Osteoblast (primary cell): Measurements from ENCODE around the gene COPS3. TPM values are rescaled to one million over a fixed set of nuclear protein-coding genes. Genes with fewer than 3 reads are reported as not detected.
A peak's percentile ranks its signal among the peaks of the same experiment; 100 is the strongest.
"Not testable (repeated sequence)": the region's sequence is repeated elsewhere in the genome, so short reads cannot be mapped to it uniquely, and the experiment has no call there.

Source experiments
- DNase-seq: peaks from one replicate; pipeline ENCODE4 v3.0.0; 2011; ENCODE audit warnings: low spot score, mixed read lengths; ENCODE audit not compliant: insufficient read length; ENCODE audit errors: missing footprints
- H2AFZ ChIP-seq: 2 replicates; pipeline ENCODE4 v1.6.0; 2011; ENCODE audit warnings: mild to moderate bottlenecking, low read length
- H3K27ac ChIP-seq: 2 replicates; pipeline ENCODE4 v1.5.1; 2011; ENCODE audit warnings: mild to moderate bottlenecking, low read depth, low read length, moderate library complexity
- H3K27me3 ChIP-seq: 2 replicates; pipeline ENCODE4 v1.6.0; 2012; ENCODE audit warnings: mild to moderate bottlenecking, control low read depth, inconsistent platforms, low read length, moderate library complexity; ENCODE audit not compliant: insufficient read depth
- H3K36me3 ChIP-seq: 2 replicates; pipeline ENCODE4 v1.5.1; 2011; ENCODE audit warnings: mild to moderate bottlenecking, low read length, control low read depth, moderate library complexity; ENCODE audit not compliant: insufficient read depth
- H3K4me1 ChIP-seq: 2 replicates; pipeline ENCODE4 v1.5.1; 2011; ENCODE audit warnings: mild to moderate bottlenecking, low read length, control low read depth, moderate library complexity; ENCODE audit not compliant: insufficient read depth
- H3K4me2 ChIP-seq: 2 replicates; pipeline ENCODE4 v1.6.0; 2011; ENCODE audit warnings: mild to moderate bottlenecking, low read length; ENCODE audit not compliant: insufficient read depth
- H3K4me3 ChIP-seq: fragments of 200-600 bp; sonication (generic); 3 replicates; pipeline ENCODE4 v1.5.1; 2012; ENCODE audit warnings: mild to moderate bottlenecking, low read length, inconsistent platforms; ENCODE audit not compliant: insufficient read depth
- H3K79me2 ChIP-seq: 2 replicates; pipeline ENCODE4 v1.6.0; 2012; ENCODE audit warnings: mild to moderate bottlenecking, low read length, control low read depth, inconsistent platforms; ENCODE audit not compliant: insufficient read depth
- H3K9me3 ChIP-seq: 2 replicates; pipeline ENCODE4 v1.5.1; 2011; ENCODE audit warnings: low read depth, low read length, control low read depth
- H4K20me1 ChIP-seq: 2 replicates; pipeline ENCODE4 v1.6.0; 2012; ENCODE audit warnings: mild to moderate bottlenecking, low read length, control low read depth; ENCODE audit not compliant: insufficient read depth
- total RNA-seq: library from RNA; depleted of rRNA; stranded (reverse); fragments of >200 nt; gene quantifications from 2 replicates; pipeline ENCODE4 v1.2.3, GENCODE V29; 2012
- TF ChIP-seq, protein P1 (sequence below): IDR thresholded peaks from 2 replicates; pipeline ENCODE4 v1.5.1; 2011; ENCODE audit warnings: mild to moderate bottlenecking, low read depth, low read length, moderate library complexity; ENCODE audit errors: extremely low read depth

COPS3 gene
- total RNA-seq, 1 donor: 78.5 TPM

DNA sequence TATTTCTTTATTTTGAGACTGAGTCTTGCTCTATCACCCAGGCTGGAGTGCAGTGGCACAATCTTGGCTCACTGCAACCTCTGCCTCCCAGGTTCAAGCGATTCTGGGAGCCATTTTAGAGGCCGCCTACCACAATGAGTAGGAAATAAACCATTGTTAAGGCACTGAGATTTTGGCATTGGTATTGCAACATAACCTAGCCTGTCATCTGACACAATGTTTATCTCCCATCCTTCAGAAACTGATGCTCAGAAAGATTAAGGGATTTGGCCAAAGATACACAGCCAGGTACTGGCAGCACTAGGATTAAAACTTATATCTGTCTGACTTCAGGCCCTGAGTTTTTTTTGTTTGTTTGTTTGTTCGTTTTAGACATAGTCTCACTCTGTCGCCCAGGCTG lies 8.0 kb upstream of the COPS3 start:
- Histone ChIP-seq H3K9me3 (no peaks in the 10 kb centered on the region), H2AFZ (no peak overlapping the region), H3K27me3 (peaks cover 4% of the 10 kb centered on the region), H3K4me1 (no peaks in the 10 kb centered on the region), H3K79me2 (no peaks in the 10 kb centered on the region), H4K20me1 (no peaks in the 10 kb centered on the region), H3K27ac (no peak overlapping the region), H3K4me2 (no peak overlapping the region), H3K4me3 (no peak overlapping the region), H3K36me3 (no peaks in the 10 kb centered on the region)
- TF ChIP-seq, protein P1, sequence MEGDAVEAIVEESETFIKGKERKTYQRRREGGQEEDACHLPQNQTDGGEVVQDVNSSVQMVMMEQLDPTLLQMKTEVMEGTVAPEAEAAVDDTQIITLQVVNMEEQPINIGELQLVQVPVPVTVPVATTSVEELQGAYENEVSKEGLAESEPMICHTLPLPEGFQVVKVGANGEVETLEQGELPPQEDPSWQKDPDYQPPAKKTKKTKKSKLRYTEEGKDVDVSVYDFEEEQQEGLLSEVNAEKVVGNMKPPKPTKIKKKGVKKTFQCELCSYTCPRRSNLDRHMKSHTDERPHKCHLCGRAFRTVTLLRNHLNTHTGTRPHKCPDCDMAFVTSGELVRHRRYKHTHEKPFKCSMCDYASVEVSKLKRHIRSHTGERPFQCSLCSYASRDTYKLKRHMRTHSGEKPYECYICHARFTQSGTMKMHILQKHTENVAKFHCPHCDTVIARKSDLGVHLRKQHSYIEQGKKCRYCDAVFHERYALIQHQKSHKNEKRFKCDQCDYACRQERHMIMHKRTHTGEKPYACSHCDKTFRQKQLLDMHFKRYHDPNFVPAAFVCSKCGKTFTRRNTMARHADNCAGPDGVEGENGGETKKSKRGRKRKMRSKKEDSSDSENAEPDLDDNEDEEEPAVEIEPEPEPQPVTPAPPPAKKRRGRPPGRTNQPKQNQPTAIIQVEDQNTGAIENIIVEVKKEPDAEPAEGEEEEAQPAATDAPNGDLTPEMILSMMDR: no peak
- no peak for DNase-seq

DNA sequence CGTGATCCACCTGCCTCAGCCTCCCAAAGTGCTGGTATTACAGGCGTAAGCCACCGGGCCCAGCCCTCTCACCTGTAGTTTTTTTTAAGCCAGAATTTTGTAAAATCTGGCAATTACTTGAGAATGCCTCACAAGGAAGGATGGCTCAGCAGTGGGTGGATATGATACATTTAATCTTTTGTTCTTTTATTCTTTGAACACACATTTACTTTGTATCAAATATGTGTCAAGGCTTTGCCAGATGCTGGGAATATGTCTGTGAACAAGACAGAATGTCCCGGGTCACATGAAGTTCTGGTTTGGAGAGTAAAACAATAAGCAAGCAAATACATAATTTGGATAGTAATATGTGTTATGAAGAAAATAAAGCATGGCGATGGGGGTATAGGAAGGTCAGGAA lies 4.9 kb upstream of the COPS3 start:
- peaks cover 4% of the 10 kb centered on the region for H3K27me3 ChIP-seq
- TF ChIP-seq, protein P1: no peak
- no peaks in the 10 kb centered on the region for H3K79me2 ChIP-seq
- DNase-seq: no peak
- H3K36me3 ChIP-seq: no peaks in the 10 kb centered on the region
- H3K4me3 ChIP-seq: no peak overlapping the region
- H3K4me1 ChIP-seq: peaks cover 5% of the 10 kb centered on the region
- no peak overlapping the region for H3K4me2 ChIP-seq
- no peaks in the 10 kb centered on the region for H4K20me1 ChIP-seq
- H3K9me3 ChIP-seq: no peaks in the 10 kb centered on the region
- no peak overlapping the region for H3K27ac ChIP-seq
- no peak overlapping the region for H2AFZ ChIP-seq

DNA sequence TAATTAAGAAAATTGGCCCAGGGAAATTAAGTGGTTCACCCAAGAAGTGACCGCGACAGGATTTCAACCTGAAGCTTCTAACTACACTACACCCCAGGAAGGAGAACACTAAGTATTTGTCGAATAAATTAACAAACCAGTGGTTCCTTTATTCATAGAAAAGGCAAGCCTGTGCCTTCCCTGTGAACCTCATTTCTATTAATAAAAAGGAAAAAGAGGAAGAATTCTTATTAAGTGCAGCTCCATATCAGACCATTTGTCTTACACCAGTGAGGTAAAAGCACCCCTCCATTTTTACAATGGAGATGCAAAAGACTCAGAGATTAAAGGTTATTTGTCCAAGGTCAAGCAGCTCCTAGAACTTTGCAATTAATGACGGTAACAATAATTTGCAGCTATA lies 1.7 kb downstream of the COPS3 start:
- Histone ChIP-seq H3K36me3 (peaks cover 11% of the 10 kb centered on the region), H3K4me2 (peak overlapping the region; percentile 97), H4K20me1 (peaks cover 38% of the 10 kb centered on the region), H3K9me3 (no peaks in the 10 kb centered on the region), H3K27me3 (no peaks in the 10 kb centered on the region), H3K79me2 (peaks cover 57% of the 10 kb centered on the region), H2AFZ (no peak overlapping the region), H3K27ac (peak overlapping the region; percentile 79), H3K4me3 (peak overlapping the region; percentile 98), H3K4me1 (peaks cover 15% of the 10 kb centered on the region)
- TF ChIP-seq, protein P1: no peak
- no peak for DNase-seq

DNA sequence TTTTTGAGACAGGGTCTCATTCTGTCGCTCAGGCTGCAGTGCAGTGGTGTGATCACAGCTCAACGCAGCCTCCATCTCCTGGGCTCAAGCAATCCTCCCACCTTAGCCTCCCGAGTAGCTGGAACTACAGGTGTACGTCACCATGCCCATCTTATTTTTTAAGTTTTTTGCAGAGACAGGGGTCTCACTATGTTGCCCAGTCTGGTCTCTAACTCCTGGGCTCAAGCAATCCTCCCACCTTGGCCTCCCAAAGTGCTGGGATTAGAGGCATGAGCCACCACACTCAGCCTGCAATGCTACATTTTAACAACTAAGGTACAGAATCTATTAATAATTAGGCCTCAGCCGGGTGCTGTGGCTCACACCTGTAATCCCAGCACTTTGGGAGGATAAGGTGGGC lies 3.6 kb downstream of the COPS3 start:
- not testable (repeated sequence) for H2AFZ ChIP-seq, H3K27ac ChIP-seq, H3K4me3 ChIP-seq, H3K4me2 ChIP-seq, DNase-seq, H3K27me3 ChIP-seq, H3K9me3 ChIP-seq
- Histone ChIP-seq H4K20me1 (peaks cover 45% of the 10 kb centered on the region), H3K36me3 (peaks cover 24% of the 10 kb centered on the region), H3K4me1 (peaks cover 15% of the 10 kb centered on the region), H3K79me2 (peaks cover 75% of the 10 kb centered on the region)
